HG03439 (cell line): ENCODE results near the gene ANKDD1A.

Experiments
- ATAC-seq: cut with Tn5 transposase; IDR thresholded peaks from one replicate; pipeline ENCODE4 v1.9.1; 2021; ENCODE audit warnings: mild to moderate bottlenecking, moderate library complexity; ENCODE audit not compliant: unreplicated experiment

ANKDD1A gene

DNA sequence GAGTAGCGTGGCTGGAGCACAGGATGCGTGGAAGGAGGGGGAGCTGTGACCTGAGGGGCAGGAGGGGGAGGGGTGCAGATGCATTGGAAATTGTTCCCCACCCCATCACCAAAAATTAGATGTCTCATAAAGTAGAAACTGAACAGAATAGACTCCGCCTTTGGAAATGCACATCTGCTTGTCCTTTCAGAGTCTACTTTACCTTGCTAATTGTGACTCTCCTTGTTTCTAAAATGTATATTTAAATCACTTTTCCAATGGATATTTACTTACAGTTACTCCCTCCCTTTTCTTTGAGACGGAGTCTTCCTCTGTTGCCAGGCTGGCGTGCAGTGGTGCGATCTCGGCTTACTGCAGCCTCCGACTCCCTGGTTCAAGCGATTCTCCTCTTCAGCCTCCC lies 47.4 kb downstream of the ANKDD1A start:
- ATAC-seq: no peak

DNA sequence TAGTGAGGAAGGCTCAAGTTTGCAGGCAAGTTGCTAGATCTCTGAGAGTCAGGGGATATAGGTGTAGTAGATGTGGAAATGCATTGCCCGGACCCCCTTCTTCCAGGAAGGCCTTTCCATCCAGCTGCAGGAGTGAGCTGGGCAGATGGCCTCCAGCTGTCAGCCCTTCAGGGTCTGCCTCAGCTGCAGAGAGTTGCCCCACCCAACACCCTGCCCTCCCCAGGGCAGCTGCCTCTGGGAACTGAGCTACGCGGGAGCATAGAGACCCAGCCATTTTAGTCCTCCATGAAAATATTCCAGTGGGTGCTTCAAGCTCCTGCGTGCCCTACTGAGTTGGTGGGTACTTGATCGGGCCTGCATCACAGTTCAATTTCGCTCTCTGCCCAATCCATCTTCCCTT lies 48.5 kb downstream of the ANKDD1A start:
- no peak for ATAC-seq

DNA sequence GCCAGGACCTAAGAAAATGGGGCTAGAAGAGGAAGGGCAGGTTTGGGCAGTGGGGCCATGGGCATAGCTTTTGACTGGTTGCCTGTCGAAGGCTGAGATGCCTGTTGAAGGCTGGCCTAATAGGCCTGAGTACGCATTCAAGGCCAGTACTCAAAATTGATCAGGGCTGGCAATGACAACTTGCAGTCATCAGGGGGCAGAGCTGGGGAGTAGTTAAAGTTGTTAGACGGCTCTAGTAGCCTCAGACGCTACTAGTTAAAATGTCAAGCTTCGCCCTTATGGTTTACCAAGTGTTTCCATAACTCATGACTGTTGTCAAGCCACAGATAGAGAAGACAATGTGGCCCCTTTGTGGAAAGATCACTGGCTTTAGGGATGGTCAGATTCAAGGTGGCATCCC lies 49.3 kb downstream of the ANKDD1A start:
- ATAC-seq: no peak

DNA sequence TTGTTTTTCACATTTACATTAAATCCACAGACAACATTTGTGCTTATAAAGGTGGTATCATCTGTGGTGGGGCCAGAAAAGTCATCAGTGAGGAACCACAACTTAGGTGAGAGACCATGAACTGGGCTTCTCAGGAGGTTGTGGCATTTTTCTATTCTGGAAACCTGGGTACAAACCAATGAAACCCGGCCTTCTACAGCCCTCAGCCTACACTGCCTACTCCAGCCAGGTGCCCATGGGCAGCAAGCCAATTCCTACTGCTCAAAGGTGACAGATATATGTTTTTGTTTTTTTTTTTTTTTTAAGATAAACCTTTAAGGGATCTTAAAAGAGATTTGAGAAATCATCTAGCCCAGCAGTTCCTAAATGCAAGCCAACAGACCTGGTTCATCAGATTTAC lies 57.7 kb downstream of the ANKDD1A start:
- ATAC-seq: no peak

DNA sequence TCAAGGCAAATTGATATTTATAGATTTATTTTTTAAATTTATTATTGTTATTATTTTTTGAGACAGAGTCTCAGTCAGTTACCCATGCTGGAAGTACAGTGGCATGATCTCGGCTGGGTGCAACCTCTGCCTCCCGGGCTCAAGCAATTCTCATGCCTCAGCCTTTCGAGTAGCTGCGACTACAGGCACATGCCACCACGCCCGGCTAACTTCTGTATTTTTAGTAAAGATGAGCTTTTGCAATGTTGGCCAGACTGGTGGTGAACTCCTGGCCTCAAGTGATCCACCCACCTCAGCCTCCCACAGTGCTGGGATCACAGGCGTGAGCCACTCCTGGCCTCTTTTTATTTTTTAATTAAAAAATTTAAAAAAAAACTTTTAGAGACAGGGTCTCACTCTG lies 59.0 kb downstream of the ANKDD1A start:
- ATAC-seq: no peak

DNA sequence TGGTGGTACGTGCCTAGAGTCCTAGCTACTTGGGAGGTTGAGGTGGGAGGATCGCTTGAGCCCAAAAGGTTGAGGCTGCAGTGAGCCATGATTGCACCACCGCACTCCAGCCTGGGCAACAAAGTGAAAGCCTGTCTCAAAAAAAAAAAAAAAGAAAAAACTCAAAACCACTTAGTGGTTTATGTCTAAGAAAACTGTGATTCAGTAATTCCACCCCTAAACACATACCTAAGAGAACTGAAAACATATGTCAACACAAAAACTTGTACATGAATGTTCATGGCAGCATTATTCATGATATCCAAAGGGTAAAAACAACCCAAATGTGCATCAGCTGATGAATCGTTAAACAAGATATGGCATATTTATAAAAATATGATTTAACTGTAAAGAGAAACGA lies 63.7 kb downstream of the ANKDD1A start:
- no peak for ATAC-seq

DNA sequence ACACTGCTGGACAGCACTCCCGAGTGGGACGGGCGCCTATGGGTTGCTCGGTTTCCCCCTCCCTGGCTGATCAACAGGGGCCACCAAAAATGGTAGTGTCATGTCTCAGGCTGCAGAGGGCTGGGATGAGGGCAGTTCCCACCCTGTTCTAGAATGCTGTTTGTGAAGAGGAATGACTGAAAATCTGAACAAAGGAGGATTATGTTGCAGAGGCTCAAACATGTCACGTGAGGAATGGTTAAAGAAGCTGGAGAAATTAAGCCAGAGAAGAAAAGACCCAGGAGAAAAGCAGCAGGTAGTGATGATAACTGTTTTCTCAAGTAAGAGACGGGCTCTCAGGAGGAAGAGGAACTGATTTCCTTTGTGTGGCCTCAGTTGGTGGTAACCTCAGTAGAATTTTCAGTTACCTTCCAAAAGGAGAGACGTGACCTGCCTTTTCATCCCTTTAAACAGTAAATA lies 67.6 kb downstream of the ANKDD1A start:
- no peak for ATAC-seq

DNA sequence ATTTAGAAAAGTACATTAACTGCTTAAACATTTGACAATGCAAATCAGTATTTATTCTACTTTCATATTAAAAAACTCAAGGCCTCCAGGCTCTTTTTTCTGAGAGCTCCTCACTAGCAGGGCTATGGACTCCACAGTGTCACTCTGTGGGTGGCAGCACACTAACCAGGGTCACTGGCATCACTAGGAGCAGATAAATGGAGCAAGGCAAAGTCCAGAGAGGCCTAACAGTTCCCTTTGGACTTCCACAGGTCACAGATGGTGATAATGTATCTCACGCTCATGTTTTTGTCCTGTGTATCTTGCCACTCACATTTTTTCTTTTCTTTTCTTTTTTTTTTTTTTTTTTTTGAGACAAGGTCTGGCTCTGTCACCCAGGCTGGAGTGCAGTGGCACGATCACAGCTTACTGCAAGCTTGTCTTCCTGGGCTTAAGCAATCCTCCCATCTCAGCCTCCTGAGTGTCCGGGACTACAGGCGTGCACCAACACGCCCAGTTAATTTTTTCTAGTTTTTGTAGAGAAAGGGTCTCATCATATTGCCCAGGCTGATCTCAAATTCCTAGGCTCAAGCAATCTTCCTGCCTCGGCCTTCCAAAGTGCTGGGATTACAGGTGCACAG lies 70.2 kb downstream of the ANKDD1A start:
- no peak for ATAC-seq

DNA sequence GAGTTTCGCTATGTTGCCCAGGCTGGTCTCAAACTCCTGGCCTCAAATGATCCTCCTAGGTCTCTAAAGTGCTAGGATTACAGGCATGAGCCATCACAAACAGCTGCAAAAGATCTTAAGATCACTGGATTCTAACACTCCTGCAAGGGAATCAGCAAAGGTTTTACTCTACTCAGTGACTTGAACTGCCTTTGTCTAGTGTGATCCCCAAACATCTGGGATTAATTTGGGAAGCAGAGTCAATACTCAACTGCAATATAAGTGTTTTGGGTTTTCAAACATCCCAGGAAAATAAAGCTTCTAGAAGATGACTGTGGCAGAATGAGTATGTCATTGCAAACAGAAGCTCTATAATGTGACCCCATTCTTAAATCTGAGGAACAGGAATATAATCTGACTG lies 70.8 kb downstream of the ANKDD1A start:
- no peak for ATAC-seq

DNA sequence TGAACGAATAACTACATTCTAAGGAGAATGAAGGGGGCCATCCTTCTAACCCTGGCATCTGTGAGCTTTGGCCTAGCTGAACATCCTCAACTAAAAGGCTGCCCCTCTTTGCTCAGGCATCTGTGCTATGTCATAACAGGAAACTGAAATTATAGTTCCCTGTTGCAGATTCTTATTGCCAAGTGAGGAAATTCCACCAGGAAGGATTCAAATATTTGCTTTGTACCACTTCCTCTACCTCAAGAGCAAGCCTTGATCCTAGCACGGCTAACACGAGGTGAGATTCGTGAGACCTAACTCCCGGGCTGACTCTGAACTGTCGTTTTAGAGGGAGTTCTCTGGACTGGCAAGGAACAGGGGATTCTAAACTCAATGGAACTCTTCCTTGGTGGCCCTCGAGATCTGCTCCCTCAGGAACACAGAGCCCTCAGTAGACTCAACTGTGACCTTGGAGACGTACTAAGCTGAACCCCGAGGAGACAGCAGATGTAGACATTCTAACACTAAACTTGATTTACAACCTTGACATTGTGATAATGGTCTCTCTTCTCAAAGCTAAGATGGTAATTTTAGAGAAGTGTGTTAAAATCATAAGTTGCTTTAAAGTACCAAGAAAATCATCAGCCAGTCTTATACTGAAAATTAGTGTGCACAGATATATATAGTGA lies 73.8 kb downstream of the ANKDD1A start:
- no peak for ATAC-seq

DNA sequence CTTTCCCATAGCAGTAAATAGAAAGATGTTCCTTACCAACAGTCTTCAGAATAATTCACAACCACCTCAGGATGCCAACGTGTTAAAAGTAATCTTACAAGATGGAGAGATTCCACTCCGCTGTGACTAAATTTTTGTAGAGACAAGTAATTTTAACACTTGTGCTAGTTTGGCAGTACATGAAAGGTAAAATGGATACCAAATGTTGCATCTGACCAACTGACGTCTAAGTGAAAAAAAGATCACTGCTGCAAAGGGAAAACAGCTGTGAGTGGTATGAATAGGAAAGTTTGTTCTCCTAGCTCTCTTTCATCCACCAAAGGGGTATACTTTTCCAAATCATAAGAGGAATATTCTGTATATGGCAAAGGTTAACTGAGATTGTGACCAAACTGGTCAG lies 75.4 kb downstream of the ANKDD1A start:
- no peak for ATAC-seq

DNA sequence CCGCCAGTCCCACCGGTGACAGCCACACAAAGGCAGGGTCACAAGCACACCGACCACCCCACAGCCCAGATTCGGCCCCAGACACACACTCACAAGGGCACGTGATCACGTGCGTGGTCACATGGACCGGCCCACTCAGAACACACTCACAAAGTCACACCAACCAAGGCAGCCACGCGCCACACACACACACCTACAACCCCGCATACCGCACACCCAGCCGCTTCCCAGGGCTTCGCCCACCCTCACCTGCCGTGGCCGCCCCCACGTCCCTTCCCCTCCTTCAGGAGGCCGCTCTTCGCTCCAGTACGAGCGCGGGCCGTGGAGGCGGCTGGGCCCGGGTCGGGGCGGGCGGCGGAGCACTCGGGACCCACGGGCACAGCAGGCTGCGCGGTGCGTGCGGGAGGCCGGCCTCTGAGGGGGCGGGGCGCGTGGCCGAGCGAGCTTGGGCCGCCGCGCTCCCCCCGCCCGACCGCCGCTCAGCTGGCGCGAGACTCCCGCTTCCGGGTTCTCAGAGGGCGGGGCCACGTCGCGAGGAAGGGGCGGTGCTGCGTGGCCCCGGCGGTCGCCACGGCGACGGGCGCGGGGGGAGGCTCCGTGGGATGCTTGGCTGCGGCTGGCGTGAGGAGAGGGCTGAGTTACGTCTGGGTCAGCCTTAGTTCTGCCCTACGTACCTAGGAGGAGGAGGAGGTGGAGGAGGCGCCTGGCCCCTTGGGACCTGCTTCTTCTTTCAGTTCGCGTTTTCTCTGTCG lies 77.9 kb downstream of the ANKDD1A start, which contains the start of gene SPG21:
TSS of gene SPG21 (minus strand) at position 499 of the 752 bp plus-strand sequence. CDS start 6,345 bp downstream, outside the sequence.
- peak; percentile 97 for ATAC-seq

DNA sequence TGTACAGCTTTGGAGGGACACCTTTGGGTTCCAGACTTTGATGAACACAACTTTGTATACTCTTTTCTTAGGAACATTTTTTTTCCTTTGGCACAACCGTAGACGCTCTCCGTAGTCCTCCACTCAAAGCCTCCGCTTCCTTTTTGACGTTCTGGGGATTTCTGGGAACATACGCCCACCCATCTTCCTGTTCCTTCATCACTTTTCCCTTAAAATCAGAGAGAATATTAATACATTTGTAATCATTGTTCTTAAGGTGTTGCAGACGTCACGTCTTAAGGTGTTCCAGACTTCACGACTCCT lies 78.4 kb downstream of the ANKDD1A start:
- ATAC-seq: no peak

DNA sequence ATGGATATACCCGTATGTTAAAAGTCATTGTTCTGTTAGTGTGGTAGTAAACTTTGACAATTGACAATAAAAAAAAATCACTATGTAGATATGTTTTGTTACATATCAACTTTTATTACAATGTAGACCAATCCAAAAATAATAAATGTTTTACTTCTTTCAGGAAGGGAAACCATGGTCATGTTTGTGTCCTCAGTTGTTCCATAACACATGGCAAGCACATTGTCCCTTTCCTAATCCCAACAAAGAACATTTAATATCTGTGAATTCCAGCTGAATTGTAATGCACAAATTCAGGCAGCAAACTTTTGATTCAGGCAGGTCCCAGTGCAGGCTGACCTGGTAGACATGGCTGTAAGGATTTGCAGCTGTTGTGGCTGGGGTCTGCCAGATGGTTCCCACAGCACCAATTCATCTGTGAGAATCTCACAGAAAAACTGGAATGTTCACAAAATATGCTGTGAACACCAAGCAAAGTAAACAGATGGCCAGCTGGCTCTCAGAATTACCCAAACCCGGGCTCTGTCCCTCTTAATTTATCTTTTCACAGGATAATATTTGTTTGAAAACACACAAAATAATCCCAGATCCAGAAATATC lies 79.9 kb downstream of the ANKDD1A start:
- ATAC-seq: no peak

DNA sequence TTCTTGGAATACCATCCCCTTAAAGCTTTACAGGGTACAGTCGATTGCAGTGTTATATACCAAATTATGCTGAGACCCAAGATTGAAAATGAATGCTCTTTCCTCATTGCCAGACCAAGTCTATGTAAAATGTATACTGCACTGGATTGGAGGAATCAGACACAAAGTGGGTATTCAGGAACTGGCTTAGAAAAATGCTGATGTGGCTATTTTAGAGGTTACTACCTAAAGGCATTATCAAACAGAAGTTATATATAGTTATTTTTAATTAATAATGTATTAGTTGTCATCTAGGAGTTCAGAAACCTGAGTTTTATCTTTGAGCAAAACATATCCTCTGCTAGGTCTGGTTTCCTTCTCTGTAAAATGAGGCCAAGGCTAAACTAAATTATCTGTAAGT lies 81.6 kb downstream of the ANKDD1A start:
- ATAC-seq: no peak

DNA sequence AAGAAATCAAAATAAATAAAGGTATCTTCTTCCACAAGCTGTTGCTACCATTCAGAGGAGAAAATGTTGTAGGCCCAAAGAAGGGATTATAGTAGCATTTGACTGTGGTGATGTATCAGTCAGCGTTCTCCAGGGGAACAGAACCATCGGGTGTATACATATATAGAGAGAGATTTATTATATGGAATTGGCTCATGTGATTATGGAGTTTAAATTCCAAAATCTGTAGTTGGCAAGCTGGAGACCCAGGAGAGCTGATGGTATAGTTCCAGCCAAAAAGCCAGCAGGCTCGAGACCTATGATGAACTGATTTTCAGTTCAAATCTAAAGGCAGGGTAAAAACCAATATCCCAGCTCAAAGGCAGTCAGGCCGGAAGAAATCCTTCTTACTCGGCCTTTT lies 85.4 kb downstream of the ANKDD1A start:
- no peak for ATAC-seq

DNA sequence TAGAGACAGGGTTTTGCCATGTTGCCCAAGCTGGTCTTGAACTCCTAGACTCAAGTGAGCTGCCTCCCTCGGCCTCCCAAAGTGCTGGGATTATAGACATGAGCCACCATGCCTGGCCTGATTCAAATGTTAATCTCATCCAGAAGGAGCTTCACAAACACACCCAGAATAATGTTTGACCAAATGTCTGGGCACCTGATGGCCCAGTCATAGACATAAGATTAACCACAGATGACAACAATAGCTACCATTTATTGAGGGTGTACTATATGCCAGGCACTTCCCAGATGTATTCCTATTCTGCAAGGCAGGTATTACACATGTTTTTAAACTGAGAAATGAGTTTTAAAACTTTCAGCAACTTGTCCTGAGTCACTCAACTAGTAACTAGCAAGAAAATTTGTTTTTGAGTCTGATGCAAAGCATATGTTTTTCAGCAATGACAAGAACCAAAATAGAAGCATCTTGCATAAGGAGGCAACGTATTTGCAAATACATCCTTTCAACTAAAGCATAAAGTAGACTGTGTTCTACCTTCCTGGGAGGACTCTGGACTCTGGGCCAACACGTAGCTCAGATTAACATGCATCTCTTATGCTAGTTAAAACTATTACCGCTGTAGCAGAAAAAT lies 86.2 kb downstream of the ANKDD1A start:
- no peak for ATAC-seq

DNA sequence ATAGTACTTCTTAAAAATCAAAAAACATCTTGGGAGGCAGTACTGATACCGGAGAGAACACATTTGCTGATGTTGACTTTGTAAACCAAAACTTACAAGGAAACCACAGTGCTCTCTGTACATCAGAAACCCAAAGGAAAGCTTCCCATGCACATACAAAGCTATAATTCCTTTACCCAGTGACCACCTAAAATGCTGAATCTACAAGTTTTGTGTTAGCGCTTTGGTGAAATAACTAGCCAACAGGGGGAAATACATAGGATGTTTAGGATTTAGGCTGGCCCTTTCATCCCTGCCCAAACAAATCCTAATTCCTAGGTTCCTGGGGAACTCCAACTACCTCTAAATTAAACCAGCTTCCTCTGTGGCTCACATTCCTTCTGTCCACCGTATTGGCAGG lies 93.3 kb downstream of the ANKDD1A start:
- no peak for ATAC-seq

DNA sequence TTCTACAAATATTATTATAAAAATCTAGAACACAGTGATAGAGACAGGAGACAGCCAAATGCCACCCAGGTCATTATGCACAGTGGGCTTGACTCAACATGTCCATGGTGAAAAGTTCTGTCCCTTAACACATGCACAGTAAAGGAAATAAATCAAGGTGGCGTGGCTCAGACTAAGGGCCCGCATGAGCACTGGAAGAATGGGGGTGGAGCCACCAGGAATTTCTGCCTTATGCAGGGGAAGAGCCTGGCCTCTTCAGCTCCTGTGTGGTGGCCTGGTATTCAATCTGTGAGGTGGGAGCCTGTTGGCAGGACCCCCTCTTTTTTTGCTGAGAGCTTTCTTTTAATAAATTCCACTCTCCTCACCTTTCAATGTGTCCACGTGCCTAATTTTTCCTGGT lies 95.2 kb downstream of the ANKDD1A start:
- no peak for ATAC-seq
